SK-N-SH (cell line): ENCODE data around the gene TCF12. TPM values are rescaled to one million over a fixed set of nuclear protein-coding genes. Genes with fewer than 3 reads are reported as not detected.

Source experiments
- CTCF ChIA-PET: fragments of 300-600, 350-600 bp; formaldehyde crosslinking; extraction: SDS; loops from one replicate; lab custom pipeline; 2021; lab: Yijun Ruan, JAX
- POLR2A ChIA-PET: fragments of 350-600 bp; sonication (Branson Sonifier 250); formaldehyde crosslinking; extraction: SDS; loops from one replicate; lab custom pipeline; 2020; ENCODE audit warnings: antibody characterized with exemption, inconsistent platforms; lab: Yijun Ruan, JAX
- DNase-seq: peaks from one replicate; pipeline ENCODE4 v3.0.0; 2012
- H2AFZ ChIP-seq: fragments of 200-600 bp; sonication (generic); 2 replicates; pipeline ENCODE4 v1.8.1; 2016; ENCODE audit warnings: antibody characterized with exemption, mild to moderate bottlenecking, low read depth
- H3F3A ChIP-seq: fragments of 200-600 bp; sonication (generic); replicated peaks from 2 replicates; pipeline ENCODE3; 2016; ENCODE audit warnings: antibody characterized with exemption, mild to moderate bottlenecking; ENCODE audit not compliant: insufficient read depth
- H3K27ac ChIP-seq, 2 experiments: fragments of 200-500 bp in 1 of 2; fragments of 200-600 bp in 1 of 2; sonication (Bioruptor generic) in 1 of 2; sonication (generic), shearing (Covaris generic) in 1 of 2; 2 replicates each; pipeline versions ENCODE4 v1.5.1 to v1.6.1; 2014 to 2016; ENCODE audit warnings: low read depth in 2 of 2, inconsistent platforms in 1 of 2, low read length in 1 of 2, mild to moderate bottlenecking in 1 of 2, mixed read lengths in 1 of 2
- H3K27me3 ChIP-seq: fragments of 200-600 bp; sonication (generic), shearing (Covaris generic); 2 replicates; pipeline ENCODE4 v1.6.1; 2016; ENCODE audit warnings: mixed run types; ENCODE audit not compliant: insufficient read depth
- H3K36me3 ChIP-seq, 2 experiments: fragments of 200-500 bp in 1 of 2; fragments of 200-600 bp in 1 of 2; sonication (Bioruptor generic) in 1 of 2; sonication (generic) in 1 of 2; replicated peaks in 1 of 2; 2 replicates each; pipeline versions ENCODE3 to v1.5.1; 2014 to 2016; ENCODE audit warnings: low read length in 1 of 2, mild to moderate bottlenecking in 1 of 2; ENCODE audit not compliant: insufficient read depth in 2 of 2, control insufficient read depth in 1 of 2
- H3K4me1 ChIP-seq, 2 experiments: fragments of 200-500 bp in 1 of 2; fragments of 200-600 bp in 1 of 2; sonication (Bioruptor generic) in 1 of 2; sonication (generic), shearing (Covaris generic) in 1 of 2; 2 replicates each; pipeline versions ENCODE4 v1.5.1 to v1.6.1; 2014 to 2016; ENCODE audit warnings: low read depth in 1 of 2, low read length in 1 of 2, mixed run types in 1 of 2; ENCODE audit not compliant: insufficient read depth in 2 of 2, control insufficient read depth in 1 of 2
- H3K4me2 ChIP-seq: fragments of 200-600 bp; sonication (generic), shearing (Covaris generic); 2 replicates; pipeline ENCODE4 v1.6.1; 2017; ENCODE audit warnings: mixed run types
- H3K4me3 ChIP-seq, 2 experiments: fragments of 200-500 bp in 1 of 2; fragments of 200-600 bp in 1 of 2; sonication (Bioruptor generic) in 1 of 2; sonication (generic), shearing (Covaris generic) in 1 of 2; 2 replicates each; pipeline versions ENCODE4 v1.5.1 to v1.8.1; 2014 to 2016; ENCODE audit warnings: low read depth in 2 of 2, inconsistent platforms in 1 of 2, low read length in 1 of 2, mild to moderate bottlenecking in 1 of 2, mixed read lengths in 1 of 2, moderate library complexity in 1 of 2
- H3K79me2 ChIP-seq: fragments of 200-600 bp; sonication (generic); 2 replicates; pipeline ENCODE4 v1.8.1; 2017; ENCODE audit warnings: mild to moderate bottlenecking; ENCODE audit not compliant: insufficient read depth
- H3K9ac ChIP-seq: fragments of 200-600 bp; sonication (generic); 2 replicates; pipeline ENCODE4 v1.6.1; 2017; ENCODE audit warnings: mixed run types
- H3K9me2 ChIP-seq: fragments of 200-600 bp; sonication (generic); 2 replicates; pipeline ENCODE4 v1.6.1; 2017; ENCODE audit warnings: mixed run types
- H3K9me3 ChIP-seq: fragments of 200-600 bp; sonication (generic); 2 replicates; pipeline ENCODE4 v1.6.1; 2017; ENCODE audit warnings: mixed run types, mild to moderate bottlenecking, moderate library complexity
- H4K20me1 ChIP-seq: fragments of 200-600 bp; sonication (generic); 2 replicates; pipeline ENCODE4 v1.6.1; 2017; ENCODE audit warnings: mild to moderate bottlenecking, mixed run types; ENCODE audit not compliant: insufficient read depth
- ELF1 ChIP-seq: IDR thresholded peaks from 2 replicates; pipeline ENCODE4 v1.4.0; 2012
- EZH2phosphoT487 ChIP-seq: fragments of 200-600 bp; sonication (generic); IDR thresholded peaks from 2 replicates; pipeline ENCODE4 v1.6.1; 2017; ENCODE audit warnings: low read depth, mixed run types, mild to moderate bottlenecking, antibody characterized with exemption, moderate library complexity, borderline replicate concordance
- GABPA ChIP-seq: IDR thresholded peaks from 2 replicates; pipeline ENCODE4 v1.4.0; 2012; ENCODE audit warnings: low read depth, mild to moderate bottlenecking
- POLR2AphosphoS5 ChIP-seq: IDR thresholded peaks from 2 replicates; pipeline ENCODE4 v1.6.1; 2012; ENCODE audit warnings: low read depth, low read length
- RAD21 ChIP-seq: IDR thresholded peaks from 2 replicates; pipeline ENCODE4 v1.6.1; 2012; ENCODE audit warnings: mild to moderate bottlenecking, low read length
- RXRA ChIP-seq: IDR thresholded peaks from 2 replicates; pipeline ENCODE4 v1.4.0; 2012; ENCODE audit warnings: low read depth, mild to moderate bottlenecking, borderline replicate concordance
- USF1 ChIP-seq: IDR thresholded peaks from 2 replicates; pipeline ENCODE4 v1.4.0; 2012; ENCODE audit warnings: low read depth, borderline replicate concordance
- USF2 ChIP-seq: fragments of 150-350 bp; IDR thresholded peaks from 2 replicates; pipeline ENCODE4 v1.6.1; 2017; ENCODE audit warnings: antibody characterized with exemption, low read length, low read depth, borderline replicate concordance
- WGBS: methylation state at CpG from one replicate; pipeline ENCODE4 v1.1.6; 2017; ENCODE audit warnings: low lambda C conversion rate; 5-methylcytosine and 5-hydroxymethylcytosine counted together
- polyA plus RNA-seq, 3 experiments: library from polyadenylated mRNA; depleted of rRNA; stranded (reverse); fragments of >200 nt; gene quantifications; 2 replicates each; pipeline ENCODE4 v1.2.3, GENCODE V29; 2012
- TF ChIP-seq, protein P1 (sequence below): fragments of 150-350 bp; IDR thresholded peaks from 2 replicates; pipeline ENCODE4 v1.6.1; 2016; ENCODE audit warnings: mild to moderate bottlenecking, low read depth, low read length
- TF ChIP-seq, protein P2 (sequence below): fragments of 200-600 bp; sonication (generic); IDR thresholded peaks from 2 replicates; pipeline ENCODE4 v1.6.1; 2017; ENCODE audit warnings: antibody characterized with exemption, mild to moderate bottlenecking, moderate library complexity

The TCF12 gene
- polyA plus RNA-seq, 1 of the 3 experiments (the other 2 are of a cell fraction): 49.6 TPM

GRCh38 chr15:56913670-56914069 is 4.8 kb upstream of the TCF12 start:
- peaks cover 0 to 8% of the 10 kb centered on the region in 2 experiments; a peak in 2 of 4 replicates for H3K4me1 ChIP-seq
- no peak overlapping the region for H3K4me3 ChIP-seq
- H4K20me1 ChIP-seq: no peaks in the 10 kb centered on the region
- no peak overlapping the region; a peak in 1 of 4 replicates for H3K27ac ChIP-seq
- no peaks in the 10 kb centered on the region for H3K9me3 ChIP-seq
- no peaks in the 10 kb centered on the region for H3K27me3 ChIP-seq
- H3K4me2 ChIP-seq: peak overlapping the region; percentile 8; the same call in 1 of the 2 replicates
- peaks cover 4% of the 10 kb centered on the region for H3F3A ChIP-seq
- no peaks in the 10 kb centered on the region for H3K9me2 ChIP-seq
- peaks cover 0 to 4% of the 10 kb centered on the region in 2 experiments for H3K36me3 ChIP-seq
- ChIA-PET POLR2A (no interaction called here), CTCF (no interaction called here)
- H2AFZ ChIP-seq: no peak overlapping the region
- no peak overlapping the region for H3K9ac ChIP-seq
- peaks cover 6% of the 10 kb centered on the region for H3K79me2 ChIP-seq
- TF ChIP-seq RAD21 (no peak), POLR2AphosphoS5 (no peak), USF1 (no peak), USF2 (no peak), RXRA (no peak), ELF1 (no peak), GABPA (no peak)
- TF ChIP-seq, protein P1, sequence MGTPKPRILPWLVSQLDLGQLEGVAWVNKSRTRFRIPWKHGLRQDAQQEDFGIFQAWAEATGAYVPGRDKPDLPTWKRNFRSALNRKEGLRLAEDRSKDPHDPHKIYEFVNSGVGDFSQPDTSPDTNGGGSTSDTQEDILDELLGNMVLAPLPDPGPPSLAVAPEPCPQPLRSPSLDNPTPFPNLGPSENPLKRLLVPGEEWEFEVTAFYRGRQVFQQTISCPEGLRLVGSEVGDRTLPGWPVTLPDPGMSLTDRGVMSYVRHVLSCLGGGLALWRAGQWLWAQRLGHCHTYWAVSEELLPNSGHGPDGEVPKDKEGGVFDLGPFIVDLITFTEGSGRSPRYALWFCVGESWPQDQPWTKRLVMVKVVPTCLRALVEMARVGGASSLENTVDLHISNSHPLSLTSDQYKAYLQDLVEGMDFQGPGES: no peak
- TF ChIP-seq, protein P2, sequence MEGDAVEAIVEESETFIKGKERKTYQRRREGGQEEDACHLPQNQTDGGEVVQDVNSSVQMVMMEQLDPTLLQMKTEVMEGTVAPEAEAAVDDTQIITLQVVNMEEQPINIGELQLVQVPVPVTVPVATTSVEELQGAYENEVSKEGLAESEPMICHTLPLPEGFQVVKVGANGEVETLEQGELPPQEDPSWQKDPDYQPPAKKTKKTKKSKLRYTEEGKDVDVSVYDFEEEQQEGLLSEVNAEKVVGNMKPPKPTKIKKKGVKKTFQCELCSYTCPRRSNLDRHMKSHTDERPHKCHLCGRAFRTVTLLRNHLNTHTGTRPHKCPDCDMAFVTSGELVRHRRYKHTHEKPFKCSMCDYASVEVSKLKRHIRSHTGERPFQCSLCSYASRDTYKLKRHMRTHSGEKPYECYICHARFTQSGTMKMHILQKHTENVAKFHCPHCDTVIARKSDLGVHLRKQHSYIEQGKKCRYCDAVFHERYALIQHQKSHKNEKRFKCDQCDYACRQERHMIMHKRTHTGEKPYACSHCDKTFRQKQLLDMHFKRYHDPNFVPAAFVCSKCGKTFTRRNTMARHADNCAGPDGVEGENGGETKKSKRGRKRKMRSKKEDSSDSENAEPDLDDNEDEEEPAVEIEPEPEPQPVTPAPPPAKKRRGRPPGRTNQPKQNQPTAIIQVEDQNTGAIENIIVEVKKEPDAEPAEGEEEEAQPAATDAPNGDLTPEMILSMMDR: no peak
- whole genome bisulfite sequencing: 74% methylated on average over 2 of the region's 2 CpGs
- DNase-seq: no peak

GRCh38 chr15:56915888-56916287 is 2.6 kb upstream of the TCF12 start:
- peaks cover 0 to 8% of the 10 kb centered on the region in 2 experiments; a peak in 3 of 4 replicates for H3K4me1 ChIP-seq
- no peak for TF ChIP-seq EZH2phosphoT487
- TF ChIP-seq, all 33 proteins: peak for 0
- peaks cover 4% of the 10 kb centered on the region for H3F3A ChIP-seq
- no peak overlapping the region for H3K4me2 ChIP-seq
- H3K9me2 ChIP-seq: no peaks in the 10 kb centered on the region
- no peaks in the 10 kb centered on the region for H3K9me3 ChIP-seq
- ChIA-PET CTCF (interaction anchor here (1.3 kb wide), 1 partner anchor 297 kb away, joined by 5 read pairs; no protein-coding TSS in a partner anchor), POLR2A (no interaction called here)
- 92% methylated on average over 4 of the region's 4 CpGs for WGBS
- no peak for DNase-seq
- H3K36me3 ChIP-seq: peaks cover 4 to 10% of the 10 kb centered on the region in 2 experiments
- H3K27ac ChIP-seq: no peak overlapping the region
- no peak overlapping the region for H2AFZ ChIP-seq
- peaks cover 28% of the 10 kb centered on the region for H3K79me2 ChIP-seq
- H3K4me3 ChIP-seq: no peak overlapping the region
- H3K9ac ChIP-seq: no peak overlapping the region
- H3K27me3 ChIP-seq: no peaks in the 10 kb centered on the region
- peaks cover 4% of the 10 kb centered on the region; the same call in 1 of the 2 replicates for H4K20me1 ChIP-seq
